GM12872 (cell line): Measurements from ENCODE around the gene SRSF12.

Experiments
- TF ChIP-seq, protein P1 (sequence below): IDR thresholded peaks from 3 replicates; pipeline ENCODE4 v1.5.1; 2011; ENCODE audit warnings: low read depth, mild to moderate bottlenecking, low read length, moderate library complexity; ENCODE audit not compliant: insufficient read depth

Gene SRSF12

GRCh38 chr6:89118931-89119330 lies 1.1 kb upstream of the SRSF12 start:
- TF ChIP-seq, protein P1, sequence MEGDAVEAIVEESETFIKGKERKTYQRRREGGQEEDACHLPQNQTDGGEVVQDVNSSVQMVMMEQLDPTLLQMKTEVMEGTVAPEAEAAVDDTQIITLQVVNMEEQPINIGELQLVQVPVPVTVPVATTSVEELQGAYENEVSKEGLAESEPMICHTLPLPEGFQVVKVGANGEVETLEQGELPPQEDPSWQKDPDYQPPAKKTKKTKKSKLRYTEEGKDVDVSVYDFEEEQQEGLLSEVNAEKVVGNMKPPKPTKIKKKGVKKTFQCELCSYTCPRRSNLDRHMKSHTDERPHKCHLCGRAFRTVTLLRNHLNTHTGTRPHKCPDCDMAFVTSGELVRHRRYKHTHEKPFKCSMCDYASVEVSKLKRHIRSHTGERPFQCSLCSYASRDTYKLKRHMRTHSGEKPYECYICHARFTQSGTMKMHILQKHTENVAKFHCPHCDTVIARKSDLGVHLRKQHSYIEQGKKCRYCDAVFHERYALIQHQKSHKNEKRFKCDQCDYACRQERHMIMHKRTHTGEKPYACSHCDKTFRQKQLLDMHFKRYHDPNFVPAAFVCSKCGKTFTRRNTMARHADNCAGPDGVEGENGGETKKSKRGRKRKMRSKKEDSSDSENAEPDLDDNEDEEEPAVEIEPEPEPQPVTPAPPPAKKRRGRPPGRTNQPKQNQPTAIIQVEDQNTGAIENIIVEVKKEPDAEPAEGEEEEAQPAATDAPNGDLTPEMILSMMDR = no peak

- TF ChIP-seq, protein P1 = no peak
Observed at GRCh38 chr6:89116702-89117101, 1.2 kb downstream of the SRSF12 start.

GRCh38 chr6:89111933-89112332 lies 5.9 kb downstream of the SRSF12 start:
- TF ChIP-seq, protein P1 = no peak

DNA sequence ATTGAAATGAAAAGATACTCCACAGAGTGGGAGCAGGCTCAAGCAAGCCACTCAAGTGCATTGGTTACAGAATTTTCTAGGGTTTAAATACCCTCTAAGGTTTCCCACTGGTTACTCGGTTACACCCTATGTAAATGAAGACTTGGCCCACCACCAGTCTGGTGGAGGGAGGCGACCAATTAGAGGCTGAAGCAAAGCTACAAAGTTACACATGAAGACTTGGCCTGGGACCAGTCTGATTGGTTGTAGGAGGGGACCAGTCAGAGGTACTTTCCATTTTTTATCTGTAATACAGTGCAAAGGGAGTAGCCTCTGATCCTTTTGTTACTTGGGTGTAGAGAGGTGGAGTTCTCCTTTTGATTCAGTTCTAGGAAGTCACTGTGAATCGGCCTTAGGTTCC lies 7.6 kb downstream of the SRSF12 start:
- TF ChIP-seq, protein P1 = no peak

DNA sequence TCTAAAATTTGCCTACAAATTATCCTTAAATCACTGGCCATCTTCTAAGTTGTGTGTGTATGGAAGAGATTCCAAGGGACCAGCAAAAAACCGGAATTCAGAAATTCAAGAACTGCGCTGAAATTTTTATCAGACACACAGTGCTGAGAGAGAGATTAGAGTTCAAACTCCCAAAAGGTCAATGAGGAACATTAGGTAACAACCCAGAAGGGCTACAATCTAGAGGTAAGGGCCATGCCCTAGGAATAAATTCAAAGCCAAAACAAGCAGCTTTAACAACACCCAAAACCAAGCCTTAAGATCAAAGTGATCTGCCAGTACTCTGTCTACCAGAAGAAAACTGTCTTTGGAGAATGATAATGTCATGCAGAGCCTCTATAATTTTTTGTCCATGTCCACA lies 17.8 kb downstream of the SRSF12 start:
- TF ChIP-seq, protein P1 = no peak

GRCh38 chr6:89098461-89098860 lies 19.4 kb downstream of the SRSF12 start:
- TF ChIP-seq, protein P1 = no peak

DNA sequence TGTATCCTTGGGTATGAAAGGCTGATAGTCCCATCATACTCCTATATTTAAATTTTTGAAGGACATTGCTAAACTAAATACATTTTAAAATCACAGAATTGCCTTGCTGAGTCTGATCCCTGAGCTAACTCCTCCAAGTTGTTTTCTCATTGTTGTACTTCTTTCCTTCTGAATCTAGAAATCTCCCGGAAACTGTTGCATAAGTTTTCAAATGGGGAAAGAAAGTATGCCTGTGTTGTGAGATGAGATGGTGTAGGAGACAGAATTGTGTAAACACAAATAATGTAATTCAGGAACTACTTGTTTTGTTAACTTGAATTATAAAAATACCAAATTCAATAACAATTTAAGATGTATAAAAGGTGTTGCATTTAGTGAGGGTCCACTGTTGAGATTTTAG lies 30.0 kb downstream of the SRSF12 start:
- TF ChIP-seq, protein P1 = no peak
